Caco-2 (cell line): ENCODE results near the gene IER3. TPM values are rescaled to one million over a fixed set of nuclear protein-coding genes. Genes with fewer than 3 reads are reported as not detected.

Source experiments
- BruUV-seq: library from RNA; stranded (reverse); fragments of 400-500 nt; replicated peaks from 2 replicates; lab custom pipeline; 2021; lab: Mats Ljungman, UMichigan
- CTCF ChIA-PET: fragments of 300-600 bp; sonication (Branson Sonifier 250); formaldehyde crosslinking; loops from one replicate; lab custom pipeline; 2022; ENCODE audit warnings: antibody characterized with exemption; lab: Charles Lee
- POLR2A ChIA-PET: fragments of 300-600 bp; sonication (Branson Sonifier 250); formaldehyde crosslinking; loops from one replicate; lab custom pipeline; 2022; ENCODE audit warnings: antibody characterized with exemption; lab: Charles Lee
- DNase-seq, 2 experiments: peaks; one replicate each; pipeline versions ENCODE4 v3.0.0 to v3.0.0-alpha.2; 2020 to 2022
- H3K27me3 ChIP-seq: replicated peaks from 2 replicates; pipeline ENCODE4 v1.6.0; 2011; ENCODE audit warnings: low read length; ENCODE audit not compliant: control insufficient read depth, insufficient read depth
- H3K36me3 ChIP-seq: 2 replicates; pipeline ENCODE4 v1.5.1; 2011; ENCODE audit warnings: low read length; ENCODE audit not compliant: control insufficient read depth, insufficient read depth
- H3K4me1 ChIP-seq: fragments of 250-450 bp; sonication (Bioruptor Pico); 2 replicates; pipeline ENCODE4 v1.5.1; 2020; ENCODE audit warnings: mild to moderate bottlenecking
- H3K4me3 ChIP-seq: 2 replicates; pipeline ENCODE4 v1.5.1; 2011; ENCODE audit warnings: low read depth, mild to moderate bottlenecking, control low read depth, low read length
- H3K9me3 ChIP-seq: fragments of 250-450 bp; sonication (Bioruptor Pico); 2 replicates; pipeline ENCODE4 v1.5.1; 2020; ENCODE audit warnings: mild to moderate bottlenecking, moderate library complexity
- H3K27ac Mint-ChIP-seq: one replicate; pipeline ENCODE4 v1.8.0; 2022; ENCODE audit warnings: mixed read lengths; ENCODE audit not compliant: unreplicated experiment
- H3K27me3 Mint-ChIP-seq: one replicate; pipeline ENCODE4 v1.8.0; 2022; ENCODE audit warnings: mixed read lengths; ENCODE audit not compliant: insufficient read depth, unreplicated experiment
- H3K36me3 Mint-ChIP-seq: one replicate; pipeline ENCODE4 v1.8.0; 2022; ENCODE audit warnings: mild to moderate bottlenecking, mixed read lengths; ENCODE audit not compliant: insufficient read depth, unreplicated experiment
- H3K4me1 Mint-ChIP-seq: one replicate; pipeline ENCODE4 v1.8.0; 2022; ENCODE audit warnings: low read depth, mixed read lengths; ENCODE audit not compliant: unreplicated experiment
- H3K4me3 Mint-ChIP-seq: one replicate; pipeline ENCODE4 v1.8.0; 2022; ENCODE audit warnings: mild to moderate bottlenecking, moderate library complexity, mixed read lengths; ENCODE audit not compliant: unreplicated experiment
- H3K9me3 Mint-ChIP-seq: one replicate; pipeline ENCODE4 v1.8.0; 2022; ENCODE audit warnings: mixed read lengths; ENCODE audit not compliant: unreplicated experiment
- intact Hi-C: fragments of 100-400 bp; cut with micrococcal nuclease; formaldehyde crosslinking; loops from one replicate; pipeline ENCODE4 v1.10.0; 2022; ENCODE audit not compliant: unreplicated experiment
- total RNA-seq: library from RNA; stranded (reverse); gene quantifications from 2 replicates; pipeline ENCODE4 v1.2.3, GENCODE V29; 2022
- TF ChIP-seq, protein P1 (sequence below), 2 experiments: fragments of 200-600 bp in 1 of 2; IDR thresholded peaks; 1 replicate in 1 of 2; 2 replicates in 1 of 2; pipeline versions ENCODE4 v1.5.1 to v1.8.0; 2011 to 2022; ENCODE audit warnings: antibody characterized with exemption in 1 of 2, control low read depth in 1 of 2, inconsistent platforms in 1 of 2, low read depth in 1 of 2, low read length in 1 of 2, mild to moderate bottlenecking in 1 of 2, moderate library complexity in 1 of 2; ENCODE audit not compliant: insufficient read depth in 1 of 2, severe bottlenecking in 1 of 2, unreplicated experiment in 1 of 2

Gene IER3
- total RNA-seq, 1 experiment from 2014 or later: 13.0 TPM

DNA sequence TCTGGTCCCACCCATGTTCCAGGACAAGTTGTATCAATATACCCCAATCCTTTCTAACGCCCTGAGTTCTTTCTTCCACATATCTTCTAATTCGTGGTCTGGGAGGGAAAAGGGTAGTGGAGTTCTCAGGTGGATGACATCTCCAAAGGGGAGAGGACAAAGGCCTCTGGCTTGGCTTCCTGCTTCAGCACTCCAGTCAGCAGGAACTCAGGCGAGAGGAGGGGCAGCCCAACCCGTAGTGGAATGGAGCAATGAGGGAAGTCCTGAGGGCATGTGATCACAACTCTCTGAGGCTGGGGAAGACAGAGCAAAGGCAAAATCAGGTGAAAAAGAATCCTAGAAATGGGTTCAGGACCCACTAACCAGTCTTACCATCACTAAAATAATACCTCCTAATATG is 44.0 kb downstream of the IER3 start:
- ChIA-PET POLR2A (no interaction called here), CTCF (no interaction called here)
- no peaks in the 10 kb centered on the region for H3K9me3 ChIP-seq
- Mint-ChIP-seq H3K27me3 (no peaks in the 10 kb centered on the region), H3K9me3 (no peaks in the 10 kb centered on the region), H3K27ac (no peak overlapping the region), H3K4me3 (no peak overlapping the region), H3K36me3 (peaks cover 35% of the 10 kb centered on the region), H3K4me1 (peaks cover under 1% of the 10 kb centered on the region)
- H3K4me3 ChIP-seq: no peak overlapping the region
- no peaks in the 10 kb centered on the region for H3K36me3 ChIP-seq
- no TSS peak for BruUV-seq
- H3K4me1 ChIP-seq: peaks cover 7% of the 10 kb centered on the region
- DNase-seq: peak; percentile 29 to 47
- intact Hi-C loops: no loop called here
- no peaks in the 10 kb centered on the region for H3K27me3 ChIP-seq
- TF ChIP-seq, protein P1, sequence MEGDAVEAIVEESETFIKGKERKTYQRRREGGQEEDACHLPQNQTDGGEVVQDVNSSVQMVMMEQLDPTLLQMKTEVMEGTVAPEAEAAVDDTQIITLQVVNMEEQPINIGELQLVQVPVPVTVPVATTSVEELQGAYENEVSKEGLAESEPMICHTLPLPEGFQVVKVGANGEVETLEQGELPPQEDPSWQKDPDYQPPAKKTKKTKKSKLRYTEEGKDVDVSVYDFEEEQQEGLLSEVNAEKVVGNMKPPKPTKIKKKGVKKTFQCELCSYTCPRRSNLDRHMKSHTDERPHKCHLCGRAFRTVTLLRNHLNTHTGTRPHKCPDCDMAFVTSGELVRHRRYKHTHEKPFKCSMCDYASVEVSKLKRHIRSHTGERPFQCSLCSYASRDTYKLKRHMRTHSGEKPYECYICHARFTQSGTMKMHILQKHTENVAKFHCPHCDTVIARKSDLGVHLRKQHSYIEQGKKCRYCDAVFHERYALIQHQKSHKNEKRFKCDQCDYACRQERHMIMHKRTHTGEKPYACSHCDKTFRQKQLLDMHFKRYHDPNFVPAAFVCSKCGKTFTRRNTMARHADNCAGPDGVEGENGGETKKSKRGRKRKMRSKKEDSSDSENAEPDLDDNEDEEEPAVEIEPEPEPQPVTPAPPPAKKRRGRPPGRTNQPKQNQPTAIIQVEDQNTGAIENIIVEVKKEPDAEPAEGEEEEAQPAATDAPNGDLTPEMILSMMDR (IDR thresholded peaks at IDR 0.05; ENCODE audit: insufficient read depth in 1 of 2, low read depth in 1 of 2, low read length in 1 of 2, severe bottlenecking in 1 of 2, unreplicated experiment in 1 of 2): no peak

DNA sequence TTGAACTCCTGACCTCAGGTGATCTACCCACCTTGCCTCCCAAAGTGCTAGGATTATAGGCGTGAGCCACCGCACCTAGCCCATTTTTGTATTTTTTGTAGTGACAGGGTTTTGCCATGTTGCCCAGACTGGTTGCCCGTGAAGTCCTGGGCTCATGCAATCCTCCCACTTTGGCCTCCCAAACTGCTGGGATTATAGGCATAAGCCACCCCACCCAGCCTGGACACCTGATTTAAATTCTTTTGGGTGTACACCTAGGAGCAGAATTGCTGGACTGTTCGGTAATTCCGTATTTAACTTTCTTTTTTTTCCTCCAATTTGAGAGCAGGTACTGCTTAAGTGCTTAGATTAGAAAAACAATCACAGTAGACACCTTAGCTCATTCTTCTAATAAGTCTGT is 47.9 kb downstream of the IER3 start:
- H3K9me3 ChIP-seq: no peaks in the 10 kb centered on the region
- Mint-ChIP-seq H3K27me3 (no peaks in the 10 kb centered on the region), H3K36me3 (peaks cover 16% of the 10 kb centered on the region), H3K9me3 (no peaks in the 10 kb centered on the region), H3K27ac (no peak overlapping the region), H3K4me3 (no peak overlapping the region), H3K4me1 (peaks cover 19% of the 10 kb centered on the region)
- POLR2A ChIA-PET: interaction anchor here (0.6 kb wide), 1 partner anchor 12 kb away, joined by 3 read pairs; no protein-coding TSS in a partner anchor
- peaks cover 15% of the 10 kb centered on the region for H3K4me1 ChIP-seq
- CTCF ChIA-PET: interaction anchor here (2.2 kb wide), 1 partner anchor 21 kb away, joined by 6 read pairs; the partner anchor contains the start of gene MDC1
- H3K4me3 ChIP-seq: no peak overlapping the region
- H3K36me3 ChIP-seq: no peaks in the 10 kb centered on the region
- intact Hi-C loops: no loop called here
- TF ChIP-seq, protein P1 (IDR thresholded peaks at IDR 0.05; ENCODE audit: insufficient read depth in 1 of 2, low read depth in 1 of 2, low read length in 1 of 2, severe bottlenecking in 1 of 2, unreplicated experiment in 1 of 2): no peak
- BruUV-seq: no TSS peak
- DNase-seq: no peak
- no peaks in the 10 kb centered on the region for H3K27me3 ChIP-seq

Other genes starting within 250 kb of the IER3 start
- 84.1 and 94.1 TPM in 2 replicates for gene GNL1, start 188.1 kb downstream of the IER3 start, total RNA-seq
- 20.3 and 20.8 TPM in 2 replicates for gene PRR3, start 187.3 kb downstream of the IER3 start, total RNA-seq
- gene ABCF1, start 173.1 kb downstream of the IER3 start, total RNA-seq: 93.7 and 95.6 TPM in 2 replicates
- gene PPP1R10, start 127.3 kb downstream of the IER3 start, total RNA-seq: 91.3 and 95.4 TPM in 2 replicates
- gene MRPS18B, start 126.7 kb downstream of the IER3 start, total RNA-seq: 60.0 and 62.6 TPM in 2 replicates
- 17.9 and 19.7 TPM in 2 replicates for gene ATAT1, start 117.7 kb downstream of the IER3 start, total RNA-seq
- gene C6orf136, start 97.4 kb downstream of the IER3 start, total RNA-seq: 25.4 and 25.7 TPM in 2 replicates
- gene DHX16, start 71.5 kb downstream of the IER3 start, total RNA-seq: 36.6 and 40.6 TPM in 2 replicates
- gene PPP1R18, start 57.9 kb downstream of the IER3 start, total RNA-seq: 6.6 and 9.7 TPM in 2 replicates
- gene NRM, start 53.6 kb downstream of the IER3 start, total RNA-seq: 31.7 and 32.1 TPM in 2 replicates
- gene MDC1, start 27.3 kb downstream of the IER3 start, total RNA-seq: 46.6 and 48.6 TPM in 2 replicates
- 742 and 788 TPM in 2 replicates for gene TUBB, start 24.2 kb downstream of the IER3 start, total RNA-seq
- 101 and 113 TPM in 2 replicates for gene FLOT1, start 1.9 kb downstream of the IER3 start, total RNA-seq
- 113 and 115 TPM in 2 replicates for gene DDR1, start 140.0 kb upstream of the IER3 start, total RNA-seq
- gene GTF2H4, start 163.7 kb upstream of the IER3 start, total RNA-seq: 40.6 and 43.6 TPM in 2 replicates
- 32.1 and 37.5 TPM in 2 replicates for gene VARS2, start 169.7 kb upstream of the IER3 start, total RNA-seq
- 6.6 and 9.6 TPM in 2 replicates for gene SFTA2, start 187.6 kb upstream of the IER3 start, total RNA-seq
- gene MUCL3, start 196.4 kb upstream of the IER3 start, total RNA-seq: 0.16 TPM in 1 of 2 replicates, not detected in the other
- gene MUC21, start 239.2 kb upstream of the IER3 start, total RNA-seq: not detected in 2 replicates